H1 (cell line): ENCODE measurements around the gene TBC1D24. TPM values are rescaled to one million over a fixed set of nuclear protein-coding genes. Genes with fewer than 3 reads are reported as not detected.

Experiments
- CTCF ChIA-PET: fragments of 300-600 bp; sonication (Branson Sonifier 250); formaldehyde crosslinking; loops from one replicate; lab custom pipeline; 2021; ENCODE audit not compliant: partially characterized antibody; lab: Charles Lee
- POLR2A ChIA-PET: fragments of 300-600 bp; sonication (Branson Sonifier 250); formaldehyde crosslinking; loops from one replicate; lab custom pipeline; 2021; ENCODE audit warnings: inconsistent platforms; ENCODE audit not compliant: partially characterized antibody; lab: Charles Lee
- DNase-seq, 2 experiments: peaks; one replicate each; pipeline versions ENCODE4 v3.0.0 to v3.0.0-alpha.2; 2010 to 2022; ENCODE audit warnings: low spot score in 2 of 2, low read depth in 1 of 2, mixed read lengths in 1 of 2
- FAIRE-seq: peaks from 2 replicates; lab custom pipeline; 2011; peaks lifted over from hg19 to GRCh38; lab: Jason Lieb, UNC
- H2AFZ ChIP-seq: 2 replicates; pipeline ENCODE4 v1.8.1; 2012; ENCODE audit warnings: low read length, inconsistent platforms
- H2AK5ac ChIP-seq: 2 replicates; pipeline ENCODE4 v1.6.1; 2013; ENCODE audit warnings: low read depth, low read length
- H2BK120ac ChIP-seq: replicated peaks from 2 replicates; pipeline ENCODE3; 2013; ENCODE audit warnings: low read depth, low read length, inconsistent platforms
- H2BK12ac ChIP-seq: 2 replicates; pipeline ENCODE4 v1.6.1; 2013; ENCODE audit warnings: low read depth, low read length
- H2BK15ac ChIP-seq: 2 replicates; pipeline ENCODE4 v1.6.1; 2013; ENCODE audit warnings: low read length
- H2BK20ac ChIP-seq: 2 replicates; pipeline ENCODE4 v1.6.1; 2013; ENCODE audit warnings: low read length
- H2BK5ac ChIP-seq: 2 replicates; pipeline ENCODE4 v1.6.1; 2013; ENCODE audit warnings: low read depth, low read length
- H3K14ac ChIP-seq: 2 replicates; pipeline ENCODE4 v1.6.1; 2013; ENCODE audit warnings: inconsistent platforms; ENCODE audit not compliant: insufficient read length
- H3K18ac ChIP-seq: 2 replicates; pipeline ENCODE4 v1.6.1; 2013; ENCODE audit warnings: low read length; ENCODE audit errors: extremely low read depth
- H3K23ac ChIP-seq: 2 replicates; pipeline ENCODE4 v1.6.1; 2013; ENCODE audit warnings: inconsistent platforms; ENCODE audit not compliant: insufficient read length
- H3K23me2 ChIP-seq: 2 replicates; pipeline ENCODE4 v1.6.1; 2013; ENCODE audit warnings: low read depth, low read length
- H3K27ac ChIP-seq: 2 replicates; pipeline ENCODE4 v1.6.1; 2011; ENCODE audit warnings: low read depth, low read length, inconsistent platforms
- H3K27me3 ChIP-seq, 4 experiments: replicated peaks in 1 of 4; 1 replicate in 1 of 4; 2 replicates in 3 of 4; pipeline versions ENCODE4 v1.6.1 to v1.8.1; 2011 to 2013; ENCODE audit warnings: low read length in 3 of 4, mild to moderate bottlenecking in 3 of 4, inconsistent platforms in 2 of 4, mixed read lengths in 2 of 4, moderate library complexity in 1 of 4; ENCODE audit not compliant: control insufficient read depth in 3 of 4, insufficient read depth in 3 of 4; ENCODE audit errors: extremely low read depth in 1 of 4
- H3K36me3 ChIP-seq, 4 experiments: 2 replicates each; pipeline versions ENCODE4 v1.6.1 to v1.8.1; 2011 to 2013; ENCODE audit warnings: mild to moderate bottlenecking in 4 of 4, low read length in 3 of 4, moderate library complexity in 2 of 4, control low read depth in 1 of 4, inconsistent platforms in 1 of 4; ENCODE audit not compliant: insufficient read depth in 4 of 4, control insufficient read depth in 2 of 4
- H3K4ac ChIP-seq: replicated peaks from 2 replicates; pipeline ENCODE3; 2013; ENCODE audit warnings: low read length, low read depth, mixed read lengths, inconsistent platforms; ENCODE audit not compliant: insufficient read length
- H3K4me1 ChIP-seq, 4 experiments: replicated peaks in 1 of 4; 1 replicate in 1 of 4; 2 replicates in 3 of 4; pipeline versions ENCODE4 v1.6.1 to v1.8.1; 2011 to 2013; ENCODE audit warnings: low read length in 3 of 4, inconsistent platforms in 2 of 4, mixed read lengths in 1 of 4; ENCODE audit not compliant: insufficient read depth in 4 of 4, control insufficient read depth in 3 of 4
- H3K4me2 ChIP-seq, 2 experiments: 2 replicates each; pipeline versions ENCODE4 v1.6.1 to v1.8.1; 2011 to 2013; ENCODE audit warnings: low read depth in 2 of 2, low read length in 2 of 2, control low read depth in 1 of 2, inconsistent platforms in 1 of 2, mild to moderate bottlenecking in 1 of 2; ENCODE audit not compliant: insufficient read depth in 1 of 2
- H3K4me3 ChIP-seq, 4 experiments: fragments of 200-600, 300-600 bp in 1 of 4; sonication (generic), shearing (Covaris generic), sonication (Bioruptor Twin) in 1 of 4; 2 replicates each; pipeline versions ENCODE4 v1.5.1 to v1.8.1; 2011 to 2016; ENCODE audit warnings: low read length in 4 of 4, low read depth in 3 of 4, control low read depth in 2 of 4, inconsistent platforms in 2 of 4, mild to moderate bottlenecking in 2 of 4, mixed read lengths in 1 of 4, moderate library complexity in 1 of 4; ENCODE audit not compliant: insufficient read depth in 2 of 4; ENCODE audit errors: extremely low read depth in 1 of 4
- H3K56ac ChIP-seq: replicated peaks from 2 replicates; pipeline ENCODE3; 2013; ENCODE audit warnings: low read depth, mild to moderate bottlenecking, mixed read lengths, low read length, inconsistent platforms; ENCODE audit not compliant: insufficient read length
- H3K79me1 ChIP-seq: 2 replicates; pipeline ENCODE4 v1.6.1; 2013; ENCODE audit warnings: low read depth, low read length, control low read depth
- H3K79me2 ChIP-seq, 2 experiments: 2 replicates each; pipeline versions ENCODE4 v1.6.1 to v1.8.1; 2012 to 2013; ENCODE audit warnings: low read length in 2 of 2, mild to moderate bottlenecking in 2 of 2, inconsistent platforms in 1 of 2; ENCODE audit not compliant: insufficient read depth in 2 of 2, control insufficient read depth in 1 of 2
- H3K9ac ChIP-seq, 4 experiments: replicated peaks in 1 of 4; 1 replicate in 1 of 4; 2 replicates in 3 of 4; pipeline versions ENCODE4 v1.6.1 to v1.8.1; 2011 to 2013; ENCODE audit warnings: low read depth in 3 of 4, low read length in 3 of 4, control low read depth in 2 of 4, mild to moderate bottlenecking in 2 of 4, moderate library complexity in 2 of 4, inconsistent platforms in 1 of 4; ENCODE audit errors: extremely low read depth in 1 of 4
- H3K9me3 ChIP-seq, 2 experiments: 2 replicates each; pipeline versions ENCODE4 v1.6.1 to v1.8.1; 2012 to 2013; ENCODE audit warnings: mild to moderate bottlenecking in 2 of 2, moderate library complexity in 2 of 2, control low read depth in 1 of 2, inconsistent platforms in 1 of 2, low read depth in 1 of 2, low read length in 1 of 2, mixed read lengths in 1 of 2; ENCODE audit not compliant: insufficient read depth in 2 of 2
- H4K20me1 ChIP-seq, 2 experiments: replicated peaks in 1 of 2; 2 replicates each; pipeline versions ENCODE3 to v1.8.1; 2011 to 2013; ENCODE audit warnings: inconsistent platforms in 2 of 2, low read length in 2 of 2, mild to moderate bottlenecking in 1 of 2; ENCODE audit not compliant: insufficient read depth in 2 of 2, control insufficient read depth in 1 of 2
- H4K5ac ChIP-seq: 2 replicates; pipeline ENCODE4 v1.6.1; 2013; ENCODE audit warnings: low read length, low read depth, mixed read lengths, inconsistent platforms; ENCODE audit not compliant: insufficient read length
- H4K8ac ChIP-seq: 2 replicates; pipeline ENCODE4 v1.8.0; 2013; ENCODE audit warnings: mild to moderate bottlenecking, moderate library complexity, low read length, inconsistent platforms; ENCODE audit not compliant: insufficient read depth; ENCODE audit errors: extremely low read depth
- H4K91ac ChIP-seq: replicated peaks from 2 replicates; pipeline ENCODE3; 2013; ENCODE audit warnings: low read length, mixed read lengths, inconsistent platforms; ENCODE audit not compliant: insufficient read length
- ATF2 ChIP-seq: IDR thresholded peaks from 2 replicates; pipeline ENCODE4 v1.6.1; 2012; ENCODE audit warnings: low read length, inconsistent platforms
- BRCA1 ChIP-seq: IDR thresholded peaks from 2 replicates; pipeline ENCODE4 v1.6.1; 2012; ENCODE audit warnings: low read depth, low read length, improper control_type of control experiment
- EGR1 ChIP-seq: IDR thresholded peaks from 2 replicates; pipeline ENCODE4 v1.6.1; 2011; ENCODE audit warnings: low read depth, low read length, borderline replicate concordance
- EP300 ChIP-seq, 2 experiments: IDR thresholded peaks; 1 replicate in 1 of 2; 2 replicates in 1 of 2; pipeline ENCODE4 v1.6.1; 2011 to 2012; ENCODE audit warnings: low read depth in 2 of 2, low read length in 2 of 2, mild to moderate bottlenecking in 2 of 2, borderline replicate concordance in 1 of 2, inconsistent platforms in 1 of 2, moderate library complexity in 1 of 2
- GABPA ChIP-seq: IDR thresholded peaks from 2 replicates; pipeline ENCODE4 v1.6.1; 2011; ENCODE audit warnings: mild to moderate bottlenecking, low read length, moderate library complexity, borderline replicate concordance; ENCODE audit not compliant: insufficient read depth
- POLR2A ChIP-seq, 2 experiments: IDR thresholded peaks; 1 replicate in 1 of 2; 2 replicates in 1 of 2; pipeline ENCODE4 v1.6.1; 2011; ENCODE audit warnings: low read depth in 2 of 2, low read length in 2 of 2, mild to moderate bottlenecking in 2 of 2; ENCODE audit errors: control extremely low read depth in 1 of 2
- RBBP5 ChIP-seq: IDR thresholded peaks from 2 replicates; pipeline ENCODE4 v1.7.1; 2012; ENCODE audit warnings: low read depth, mild to moderate bottlenecking, inconsistent platforms, low read length, moderate library complexity, borderline replicate concordance
- RFX5 ChIP-seq: IDR thresholded peaks from 2 replicates; pipeline ENCODE4 v1.6.1; 2011; ENCODE audit warnings: low read depth, low read length, improper control_type of control experiment, borderline replicate concordance
- WGBS, 2 experiments: shearing (Covaris generic) in 1 of 2; methylation state at CpG; one replicate each; pipeline versions ENCODE4 v1.1.6 to v1.1.7; 2013 to 2015; ENCODE audit warnings: low lambda C conversion rate in 2 of 2, mixed read lengths in 2 of 2, inconsistent platforms in 1 of 2, low coverage in 1 of 2, missing lambda C conversion rate in 1 of 2; ENCODE audit not compliant: insufficient replicate concordance in 2 of 2, insufficient coverage in 1 of 2, insufficient read length in 1 of 2; ENCODE audit errors: extremely low coverage in 1 of 2, missing lambda C conversion rate in 1 of 2; 5-methylcytosine and 5-hydroxymethylcytosine counted together
- polyA plus RNA-seq, 7 experiments: library from polyadenylated mRNA; depleted of rRNA in 3 of 7; stranded (reverse) in 5 of 7; unstranded in 2 of 7; fragments of >200 nt in 5 of 7; fragments of 200-250 nt in 2 of 7; gene quantifications; 1 replicate in 5 of 7; 2 replicates in 1 of 7; 4 replicates in 1 of 7; pipeline versions ENCODE4 v1.2.1 to v1.2.3, GENCODE V29; 2011 to 2013; ENCODE audit warnings: missing spikeins in 2 of 7, mixed read lengths in 2 of 7
- total RNA-seq: library from RNA; stranded (reverse); fragmentation: NEBNext Ultra II Directional; extraction: Animal tissue kit (Norgen Biotek cat#: 25700); gene quantifications from 2 replicates; pipeline ENCODE4 v1.2.1, GENCODE V29; 2021
- TF ChIP-seq, protein P1 (sequence below): IDR thresholded peaks from 2 replicates; pipeline ENCODE4 v1.6.1; 2011; ENCODE audit warnings: low read length, improper control_type of control experiment

Gene TBC1D24
- total and polyA plus RNA-seq, 2 of the 8 experiments (the other 6 are each of a cell fraction or from before 2014, with no cell fraction given) = 8.7 to 21.5 TPM

- no peak overlapping the region for H3K56ac ChIP-seq
- DNase-seq (no peak), FAIRE-seq (no peak)
- H2BK20ac ChIP-seq = no peak overlapping the region
- no peaks in the 10 kb centered on the region for H3K9me3 ChIP-seq
- H2BK12ac ChIP-seq = no peak overlapping the region
- no peak overlapping the region for H2BK5ac ChIP-seq
- no peak overlapping the region for H2AK5ac ChIP-seq
- peaks cover 12% of the 10 kb centered on the region; the same call in 1 of the 2 replicates for H3K23me2 ChIP-seq
- TF ChIP-seq GABPA (no peak), EP300 (IDR thresholded peaks at IDR 0.05; ENCODE audit: borderline replicate concordance in 1 of 2, low read depth in 2 of 2, low read length in 2 of 2) (no peak), BRCA1 (no peak), EGR1 (no peak), RBBP5 (no peak), POLR2A (IDR thresholded peaks at IDR 0.05; ENCODE audit: control extremely low read depth in 1 of 2, low read depth in 2 of 2, low read length in 2 of 2) (no peak), ATF2 (no peak), RFX5 (no peak)
- TF ChIP-seq, protein P1, sequence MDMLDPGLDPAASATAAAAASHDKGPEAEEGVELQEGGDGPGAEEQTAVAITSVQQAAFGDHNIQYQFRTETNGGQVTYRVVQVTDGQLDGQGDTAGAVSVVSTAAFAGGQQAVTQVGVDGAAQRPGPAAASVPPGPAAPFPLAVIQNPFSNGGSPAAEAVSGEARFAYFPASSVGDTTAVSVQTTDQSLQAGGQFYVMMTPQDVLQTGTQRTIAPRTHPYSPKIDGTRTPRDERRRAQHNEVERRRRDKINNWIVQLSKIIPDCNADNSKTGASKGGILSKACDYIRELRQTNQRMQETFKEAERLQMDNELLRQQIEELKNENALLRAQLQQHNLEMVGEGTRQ = no peak
- no peak overlapping the region for H3K27ac ChIP-seq
- no peak overlapping the region for H3K9ac ChIP-seq
- peaks cover 0 to 15% of the 10 kb centered on the region in 2 experiments; a peak in 2 of 4 replicates for H3K79me2 ChIP-seq
- CTCF ChIA-PET = interaction anchor here (0.5 to 1.0 kb wide), 2 partner anchors 10 to 88 kb away, joined by 3 read pairs; no protein-coding TSS in a partner anchor
- no peak overlapping the region for H3K4me2 ChIP-seq
- POLR2A ChIA-PET = interaction anchor here (1.2 to 1.4 kb wide), 2 partner anchors 167 to 181 kb away, joined by 3 read pairs; partner anchors contain the start of gene ECI1
- H2BK15ac ChIP-seq = no peak overlapping the region
- no peak overlapping the region for H2AFZ ChIP-seq
- peaks cover 28 to 51% (median 43%) of the 10 kb centered on the region in 4 experiments for H3K36me3 ChIP-seq
- H4K91ac ChIP-seq = no peak overlapping the region
- H4K8ac ChIP-seq = no peak overlapping the region
- H3K18ac ChIP-seq = no peak overlapping the region
- H3K4me1 ChIP-seq = peaks cover 0 to 13% (median 6%) of the 10 kb centered on the region in 4 experiments; a peak in 5 of 7 replicates
- no peak overlapping the region for H3K4me3 ChIP-seq
- H3K14ac ChIP-seq = no peak overlapping the region
- H3K4ac ChIP-seq = no peak overlapping the region
- H3K27me3 ChIP-seq = peaks cover 0 to 2% (median under 1%) of the 10 kb centered on the region in 4 experiments; a peak in 2 of 7 replicates
- 0 out of 2 replicates have a peak, but pooled peaks cover 6% of the 10 kb centered on the region for H3K79me1 ChIP-seq
- WGBS, 2 experiments = 94% methylated on average over 15 of the region's 15 CpGs; no CpG with 5 or more reads in 1 of the 2 experiments
- H3K23ac ChIP-seq = no peak overlapping the region
- H2BK120ac ChIP-seq = no peak overlapping the region
- no peak overlapping the region for H4K5ac ChIP-seq
- H4K20me1 ChIP-seq = peaks cover 11 to 17% of the 10 kb centered on the region in 2 experiments
Observed at GRCh38 chr16:2432801-2433505, 42.0 kb upstream of the TBC1D24 start.
